Hepatocyte (in vitro differentiated cells): Measurements from ENCODE around the gene RHEBL1.

Source experiments
- CTCF ChIP-seq: fragments of 200-600 bp; sonication (generic); IDR thresholded peaks from 2 replicates; pipeline ENCODE4 v1.5.1; 2016; ENCODE audit warnings: antibody characterized with exemption, mild to moderate bottlenecking; ENCODE audit not compliant: poor library complexity
- EZH2 ChIP-seq: fragments of 200-600 bp; sonication (generic); IDR thresholded peaks from 2 replicates; pipeline ENCODE4 v1.6.1; 2016; ENCODE audit warnings: antibody characterized with exemption, mild to moderate bottlenecking, borderline replicate concordance

- TF ChIP-seq CTCF (no peak), EZH2 (no peak)
Observed at GRCh38 chr12:49041881-49042484, 27.8 kb downstream of the RHEBL1 start.
